ENCODE data around the gene ZNF367.

DNA sequence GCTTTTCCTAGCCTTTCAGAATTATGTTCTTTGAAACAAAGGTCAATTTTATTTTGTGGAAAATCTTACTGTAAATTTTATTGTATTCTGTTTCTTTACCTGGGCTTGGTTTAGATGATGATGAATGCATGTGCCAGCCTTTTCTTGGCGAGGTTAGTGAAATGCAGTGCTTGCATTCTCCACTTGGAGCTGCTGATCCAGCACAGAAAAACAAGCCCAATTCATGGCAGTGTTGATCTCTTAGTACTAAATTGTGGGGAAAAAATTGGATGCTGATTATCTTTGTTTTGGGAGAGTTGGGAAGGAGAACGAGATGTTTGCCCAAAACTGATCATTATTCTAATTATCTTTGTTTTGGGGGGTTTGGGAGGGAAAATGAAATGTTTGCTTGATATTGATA lies 35.5 kb upstream of the ZNF367 start:
- TF ChIP-seq, protein P1, sequence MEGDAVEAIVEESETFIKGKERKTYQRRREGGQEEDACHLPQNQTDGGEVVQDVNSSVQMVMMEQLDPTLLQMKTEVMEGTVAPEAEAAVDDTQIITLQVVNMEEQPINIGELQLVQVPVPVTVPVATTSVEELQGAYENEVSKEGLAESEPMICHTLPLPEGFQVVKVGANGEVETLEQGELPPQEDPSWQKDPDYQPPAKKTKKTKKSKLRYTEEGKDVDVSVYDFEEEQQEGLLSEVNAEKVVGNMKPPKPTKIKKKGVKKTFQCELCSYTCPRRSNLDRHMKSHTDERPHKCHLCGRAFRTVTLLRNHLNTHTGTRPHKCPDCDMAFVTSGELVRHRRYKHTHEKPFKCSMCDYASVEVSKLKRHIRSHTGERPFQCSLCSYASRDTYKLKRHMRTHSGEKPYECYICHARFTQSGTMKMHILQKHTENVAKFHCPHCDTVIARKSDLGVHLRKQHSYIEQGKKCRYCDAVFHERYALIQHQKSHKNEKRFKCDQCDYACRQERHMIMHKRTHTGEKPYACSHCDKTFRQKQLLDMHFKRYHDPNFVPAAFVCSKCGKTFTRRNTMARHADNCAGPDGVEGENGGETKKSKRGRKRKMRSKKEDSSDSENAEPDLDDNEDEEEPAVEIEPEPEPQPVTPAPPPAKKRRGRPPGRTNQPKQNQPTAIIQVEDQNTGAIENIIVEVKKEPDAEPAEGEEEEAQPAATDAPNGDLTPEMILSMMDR (conservative IDR thresholded peaks at IDR 0.05; ENCODE audit: low read depth, low read length), result peak; percentile 58
- no peak for TF ChIP-seq EZH2 (IDR thresholded peaks at IDR 0.05; ENCODE audit: low read length, unreplicated experiment)
